HL-60/S4 (cell line): ENCODE data around the gene ZNF816.
"Not testable (repeated sequence)": the region's sequence is repeated elsewhere in the genome, so short reads cannot be mapped to it uniquely, and the experiment has no call there.

Experiments used
- in situ Hi-C: fragments of 300-500 bp; cut with MboI; formaldehyde crosslinking; loops from 2 replicates; pipeline ENCODE4 v1.14.3; 2022; ENCODE audit warnings: low sequenced_read_pairs

The ZNF816 gene

DNA sequence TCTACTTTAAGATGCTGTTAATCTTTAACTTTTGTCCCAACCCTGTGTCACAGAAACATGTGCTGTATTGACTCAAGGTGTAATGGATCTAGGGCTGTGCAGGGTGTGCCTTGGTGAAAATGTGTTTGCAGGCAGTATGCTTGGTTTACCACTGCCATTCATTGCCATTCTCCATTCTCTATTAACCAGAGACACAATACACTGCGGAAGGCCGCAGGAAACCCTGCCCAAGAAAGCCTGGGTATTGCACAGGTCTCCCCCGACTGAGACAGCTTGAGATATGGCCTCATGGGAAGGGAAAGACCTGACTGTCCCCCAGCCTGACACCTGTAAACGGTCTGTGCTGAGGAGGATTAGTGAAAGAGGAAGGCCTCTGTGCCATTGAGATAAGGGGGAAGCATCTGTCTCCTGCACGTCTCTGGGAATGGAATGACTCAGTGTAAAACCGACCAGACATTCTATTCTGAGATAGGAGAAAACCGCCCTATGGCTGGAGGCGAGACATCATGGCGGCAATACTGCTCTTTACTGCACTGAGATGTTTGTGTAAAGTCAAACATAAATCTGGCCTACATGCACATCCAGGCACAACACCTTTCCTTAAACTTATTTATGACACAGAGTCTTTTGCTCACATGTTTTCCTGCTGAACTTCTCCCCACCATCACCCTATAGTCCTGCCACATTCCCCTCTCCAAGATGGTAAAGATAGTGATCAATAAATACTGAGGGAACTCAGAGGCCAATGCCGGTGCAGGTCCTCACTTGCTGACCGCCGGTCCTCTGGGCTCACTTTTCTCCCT is 26.3 kb downstream of the ZNF816 start:
- in situ Hi-C loops, result no loop called here

DNA sequence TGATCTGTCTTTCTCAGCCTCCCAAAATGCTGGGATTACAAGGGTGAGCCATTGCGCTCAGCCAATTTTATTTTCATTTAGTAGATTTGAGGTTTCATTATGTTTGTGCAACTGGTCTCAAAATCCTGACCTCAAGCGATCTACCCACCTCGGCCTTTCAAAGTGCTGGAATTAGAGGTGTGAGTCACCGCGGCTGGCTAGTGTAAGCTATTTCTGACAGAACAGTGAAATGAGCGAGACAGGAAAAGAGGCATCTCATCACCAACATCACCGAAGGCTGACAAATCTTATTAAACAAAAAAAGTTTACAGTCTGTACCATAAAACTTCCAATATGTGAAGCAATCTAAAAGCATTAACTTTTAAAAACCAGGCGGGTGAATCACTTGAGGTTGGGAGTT is 27.2 kb downstream of the ZNF816 start:
- in situ Hi-C loops, result no loop called here

DNA sequence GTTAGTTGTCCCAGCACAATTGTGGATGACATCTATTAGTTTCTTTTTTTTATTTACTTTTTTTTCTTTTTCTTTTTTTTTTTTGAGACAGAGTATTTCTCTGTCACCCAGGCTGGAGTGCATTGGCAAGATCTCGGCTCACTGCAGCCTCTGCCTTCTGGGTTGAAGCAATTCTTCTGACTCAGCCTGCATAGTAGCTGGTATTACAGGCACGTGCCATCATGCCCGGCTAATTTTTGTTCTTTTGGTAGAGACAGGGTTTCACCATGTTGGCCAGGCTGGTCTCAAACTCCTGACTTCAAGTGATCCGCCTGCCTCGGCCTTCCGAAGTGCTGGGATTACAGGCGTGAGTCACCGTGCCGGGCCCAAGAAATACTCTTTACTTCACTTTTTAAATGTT is 38.0 kb downstream of the ZNF816 start:
- in situ Hi-C loops, result not testable (repeated sequence)

DNA sequence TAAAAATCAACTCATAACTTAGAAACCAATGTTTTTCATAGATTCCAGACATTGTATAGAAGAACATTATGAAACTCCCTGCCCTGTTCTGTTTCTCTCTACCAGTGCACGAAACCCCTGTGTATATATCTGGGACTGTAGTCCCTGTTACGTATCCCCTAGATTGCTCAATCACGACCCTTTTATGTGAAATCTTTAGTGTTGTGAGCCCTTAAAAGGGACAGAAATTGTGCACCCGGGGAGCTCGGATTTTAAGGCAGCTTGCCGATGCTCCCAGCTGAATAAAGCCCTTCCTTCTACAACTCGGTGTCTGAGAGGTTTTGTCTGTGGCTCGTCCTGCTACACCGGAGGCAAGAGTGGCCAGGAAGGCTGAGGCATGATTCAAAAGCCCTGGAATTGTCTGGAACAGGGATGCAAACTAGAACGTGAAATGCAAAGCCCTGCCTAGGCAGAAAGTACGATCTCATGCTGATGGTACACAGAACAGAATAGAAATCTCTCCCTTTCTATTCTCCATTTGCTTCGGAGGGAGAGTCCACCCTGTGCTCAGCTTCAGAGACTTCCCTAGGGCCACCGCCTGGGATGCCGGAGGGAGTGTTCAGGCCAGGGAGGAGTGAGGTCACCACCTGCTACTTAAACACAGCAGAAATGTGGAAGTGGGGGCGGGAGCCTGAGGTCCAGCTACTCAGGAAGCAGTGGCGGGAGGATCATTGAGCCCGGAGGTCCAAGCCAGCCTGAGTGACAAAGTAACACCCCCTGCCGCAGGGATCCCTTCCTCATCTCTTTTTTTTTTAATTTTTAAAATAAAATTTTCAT is 38.7 kb downstream of the ZNF816 start:
- in situ Hi-C loops, result no loop called here

DNA sequence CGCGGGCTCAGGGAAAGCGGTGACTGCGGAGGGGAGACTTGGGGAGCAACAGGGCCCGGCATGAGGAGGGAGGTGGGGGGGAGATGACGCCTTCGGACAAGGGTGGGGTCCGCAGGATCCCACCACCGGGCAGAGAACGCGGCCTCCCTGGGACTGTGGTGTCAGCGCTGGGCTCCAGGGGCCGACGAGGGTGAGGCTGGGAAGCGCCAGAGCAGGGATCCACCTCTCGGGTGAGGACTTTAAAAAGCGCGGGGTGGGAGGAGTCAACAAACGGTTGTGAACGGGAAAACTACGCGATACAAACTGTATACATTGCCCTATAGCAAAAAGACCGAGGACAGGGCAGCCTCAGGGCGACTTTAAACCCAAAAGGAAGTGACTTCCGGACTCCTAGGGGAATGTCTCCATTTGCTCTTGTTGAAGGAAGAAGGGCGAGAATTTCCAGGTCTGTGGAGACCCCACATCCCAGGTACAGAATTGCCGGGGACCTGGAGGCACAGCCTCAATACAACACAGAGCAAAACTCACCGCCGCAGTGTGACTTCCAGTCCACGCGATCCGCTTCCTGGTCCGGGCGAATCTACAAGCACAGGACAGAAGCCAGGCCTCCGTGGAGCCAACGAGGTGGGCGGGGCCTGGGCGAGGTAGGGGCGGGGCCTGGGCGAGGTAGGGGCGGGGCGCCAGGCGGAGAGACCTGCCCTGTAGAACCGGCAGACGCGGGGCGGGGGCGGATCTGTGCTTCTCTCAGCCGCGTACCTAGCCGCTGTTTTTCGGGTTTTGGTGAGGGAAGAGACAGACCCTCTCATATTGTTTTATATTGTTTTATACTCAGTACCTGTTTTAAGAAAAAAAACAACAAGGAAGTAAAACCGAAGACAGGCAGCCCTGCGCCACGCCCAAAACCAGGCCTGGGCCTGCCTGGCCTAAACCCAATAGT is 39.6 kb downstream of the ZNF816 start, which contains the start of gene ZNF888:
TSS of gene ZNF888 (minus strand) at position 588 of the 937 bp plus-strand sequence. CDS start 5,555 bp downstream, outside the sequence.
- in situ Hi-C loops, result no loop called here

DNA sequence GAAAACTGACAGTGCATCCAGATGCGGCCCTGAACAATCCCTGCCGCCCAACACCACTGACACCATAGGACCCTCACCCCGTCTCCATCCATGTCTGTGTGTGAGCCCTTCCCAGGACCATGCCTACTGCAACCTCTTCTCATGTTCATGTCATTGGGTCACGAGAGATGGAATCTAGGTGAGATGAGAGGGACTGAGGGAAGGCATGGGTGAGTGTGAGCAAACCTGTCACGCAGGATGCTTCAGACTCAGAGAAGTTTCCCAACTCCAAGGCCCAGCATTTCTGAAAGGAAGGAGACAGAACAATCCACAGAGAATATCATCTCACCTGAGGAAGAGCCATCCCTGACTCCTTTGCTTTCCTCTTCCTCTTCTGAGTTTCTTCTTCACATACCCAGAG is 45.1 kb downstream of the ZNF816 start:
- in situ Hi-C loops, result no loop called here

DNA sequence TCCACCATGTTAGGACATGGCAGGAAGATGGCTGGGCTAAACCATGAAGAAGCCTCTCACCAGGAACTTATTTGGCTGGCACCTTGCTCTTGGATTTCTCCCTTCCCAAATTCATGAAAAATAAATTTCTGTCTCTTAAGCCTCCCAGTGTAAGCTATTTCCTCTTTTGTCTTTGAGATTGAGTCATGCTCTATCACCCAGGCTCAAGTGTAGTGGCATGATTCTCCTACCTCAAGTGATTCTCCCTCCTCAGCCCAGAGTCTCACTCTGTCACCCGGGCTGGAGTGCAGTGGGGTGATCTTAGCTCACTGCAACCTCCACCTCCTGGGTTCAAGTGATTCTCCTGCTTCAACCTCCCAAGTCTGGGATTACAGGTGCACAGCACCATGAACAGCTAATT is 52.0 kb downstream of the ZNF816 start:
- in situ Hi-C loops, result no loop called here

DNA sequence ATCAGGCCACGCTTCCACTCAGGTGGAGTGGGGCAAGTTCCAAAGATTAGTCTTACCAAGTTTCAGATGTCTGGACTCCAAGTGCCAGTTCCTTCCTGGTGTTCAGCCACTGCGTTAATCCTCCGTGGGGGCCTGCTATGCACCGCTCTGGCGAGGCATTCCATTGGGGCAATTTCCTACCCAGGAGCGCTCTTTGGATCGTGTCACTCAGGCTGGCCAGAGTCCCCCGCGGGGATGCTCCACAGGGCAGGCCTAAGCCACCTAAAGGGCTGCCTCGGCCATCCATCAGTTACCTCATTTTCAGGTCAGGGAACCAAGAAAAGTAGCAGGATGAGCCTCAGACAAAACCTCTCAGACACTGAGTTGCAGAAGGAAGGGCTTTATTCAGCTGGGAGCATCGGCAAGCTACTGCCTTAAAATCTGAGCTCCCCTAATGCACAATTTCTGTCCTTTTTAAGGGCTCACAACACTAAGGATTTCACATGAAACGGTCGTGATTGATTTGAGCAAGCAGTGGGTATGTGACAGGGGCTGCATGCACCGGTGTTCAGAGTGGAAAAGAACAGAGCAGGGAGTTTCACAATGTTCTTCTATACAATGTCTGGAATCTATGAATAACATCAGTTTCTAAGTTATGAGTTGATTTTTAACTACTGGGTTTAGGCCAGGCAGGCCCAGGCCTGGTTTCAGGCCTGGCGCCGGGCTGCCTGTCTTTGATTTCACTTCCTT is 58.5 kb downstream of the ZNF816 start:
- in situ Hi-C loops, result not testable (repeated sequence)

DNA sequence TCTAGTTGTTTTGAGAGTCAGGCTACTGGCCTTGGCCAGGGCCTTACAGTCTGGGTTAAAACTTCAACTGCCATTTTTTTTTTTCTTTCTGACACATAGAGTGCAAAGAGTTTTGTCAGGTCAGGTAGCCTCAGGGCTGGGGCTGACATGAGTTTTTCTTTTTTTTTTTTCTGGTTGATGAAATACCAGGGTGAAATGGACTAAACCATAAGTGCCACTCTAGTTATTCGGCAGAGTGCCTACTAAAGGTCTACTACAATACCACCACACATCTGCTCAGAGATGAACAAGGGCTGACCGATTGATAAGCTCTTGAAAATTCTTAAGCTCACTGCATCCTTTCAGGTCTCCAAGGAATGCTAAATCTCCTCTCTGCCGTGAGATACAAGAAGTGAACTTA is 60.8 kb downstream of the ZNF816 start:
- in situ Hi-C loops, result no loop called here
